ENCODE data around the gene DDX6.

Gene DDX6

GRCh38 chr11:118757876-118758399 lies 33.0 kb downstream of the DDX6 start:
- no peak overlapping the region for H3K4me3 ChIP-seq (ENCODE audit: low read length)
- no peak for DNase-seq (ENCODE audit: low read depth)
- TF ChIP-seq CTCF (IDR thresholded peaks at IDR 0.05; ENCODE audit: insufficient read depth, low read depth, low read length, missing control alignments) = no peak

GRCh38 chr11:118752654-118753053 lies 38.3 kb downstream of the DDX6 start:
- H3K4me3 ChIP-seq (ENCODE audit: low read length) = no peak overlapping the region
- no peak for TF ChIP-seq CTCF (IDR thresholded peaks at IDR 0.05; ENCODE audit: insufficient read depth, low read depth, low read length, missing control alignments)
- DNase-seq (ENCODE audit: low read depth) = no peak

- no peak for DNase-seq (ENCODE audit: low read depth)
- H3K4me3 ChIP-seq (ENCODE audit: low read length) = no peak overlapping the region
- TF ChIP-seq CTCF (IDR thresholded peaks at IDR 0.05; ENCODE audit: insufficient read depth, low read depth, low read length, missing control alignments) = no peak
Observed at GRCh38 chr11:118749429-118749828, 41.5 kb downstream of the DDX6 start.

- H3K4me3 ChIP-seq (ENCODE audit: low read length) = no peak overlapping the region
- no peak for DNase-seq (ENCODE audit: low read depth)
- TF ChIP-seq CTCF (IDR thresholded peaks at IDR 0.05; ENCODE audit: insufficient read depth, low read depth, low read length, missing control alignments) = no peak
Observed at GRCh38 chr11:118748056-118748455, 42.9 kb downstream of the DDX6 start.

- DNase-seq (ENCODE audit: low read depth) = no peak
- TF ChIP-seq CTCF (IDR thresholded peaks at IDR 0.05; ENCODE audit: insufficient read depth, low read depth, low read length, missing control alignments) = no peak
Observed at GRCh38 chr11:118746988-118747585, 43.9 kb downstream of the DDX6 start.

GRCh38 chr11:118744046-118744445 lies 46.9 kb downstream of the DDX6 start:
- H3K4me3 ChIP-seq (ENCODE audit: low read length) = no peak overlapping the region
- DNase-seq (ENCODE audit: low read depth) = no peak
- TF ChIP-seq CTCF (IDR thresholded peaks at IDR 0.05; ENCODE audit: insufficient read depth, low read depth, low read length, missing control alignments) = no peak

More at GRCh38 chr11:118746988-118747585, 43.9 kb downstream of the DDX6 start:
- no peak overlapping the region for H3K4me3 ChIP-seq (ENCODE audit: low read length)

- DNase-seq (ENCODE audit: low read depth) = no peak
- no peak for TF ChIP-seq CTCF (IDR thresholded peaks at IDR 0.05; ENCODE audit: insufficient read depth, low read depth, low read length, missing control alignments)
- H3K4me3 ChIP-seq (ENCODE audit: low read length) = no peak overlapping the region
Observed at GRCh38 chr11:118742304-118742703, 48.7 kb downstream of the DDX6 start.
